GM12878 (cell line): ENCODE measurements around the gene ADGB. TPM values are rescaled to one million over a fixed set of nuclear protein-coding genes. Genes with fewer than 3 reads are reported as not detected.

ENCODE experiments used
- ATAC-seq: fragments of 200-7000 bp; cut with Tn5 transposase; 3 replicates; pipeline ENCODE4 v1.9.1; 2020; ENCODE audit warnings: mild to moderate bottlenecking, moderate library complexity
- BruUV-seq: library from RNA; stranded (reverse); fragments of 400-500 nt; replicated peaks from 2 replicates; lab custom pipeline; 2021; lab: Mats Ljungman, UMichigan
- CTCF ChIA-PET: fragments of 300-600 bp; sonication (Branson Sonifier 250); formaldehyde crosslinking; extraction: SDS; loops from one replicate; lab custom pipeline; 2021; ENCODE audit warnings: inconsistent platforms; lab: Yijun Ruan, JAX
- POLR2A ChIA-PET: fragments of 350-600 bp; formaldehyde crosslinking; extraction: SDS; loops from one replicate; lab custom pipeline; 2021; ENCODE audit warnings: inconsistent platforms; lab: Charles Lee
- RAD21 ChIA-PET: fragments of 300-600 bp; sonication (Branson Sonifier 250); formaldehyde crosslinking; loops from one replicate; lab custom pipeline; 2023; ENCODE audit warnings: antibody characterized with exemption; ENCODE audit not compliant: unreplicated experiment; lab: Charles Lee
- SMC1A ChIA-PET: fragments of 300-600 bp; sonication (Branson Sonifier 250); formaldehyde crosslinking; loops from one replicate; lab custom pipeline; 2023; ENCODE audit not compliant: unreplicated experiment, uncharacterized antibody; lab: Charles Lee
- DNase-seq: peaks from one replicate; pipeline ENCODE4 v3.0.0-alpha.2; 2011; ENCODE audit warnings: low read depth, low spot score
- FAIRE-seq: peaks from 3 replicates; lab custom pipeline; 2011; peaks lifted over from hg19 to GRCh38; lab: Jason Lieb, UNC
- H2AFZ ChIP-seq: 2 replicates; pipeline ENCODE4 v1.6.0; 2011; ENCODE audit warnings: low read depth, low read length, control low read depth; ENCODE audit not compliant: control insufficient read depth
- H3K27ac ChIP-seq: 2 replicates; pipeline ENCODE4 v1.5.1; 2011; ENCODE audit warnings: control low read depth; ENCODE audit not compliant: control insufficient read depth, insufficient read depth
- H3K27me3 ChIP-seq, 2 experiments: replicated peaks in 1 of 2; 2 replicates each; pipeline versions ENCODE4 v1.6.0 to v1.6.1; 2011; ENCODE audit warnings: low read length in 1 of 2; ENCODE audit not compliant: control insufficient read depth in 2 of 2, insufficient read depth in 2 of 2
- H3K36me3 ChIP-seq, 2 experiments: 2 replicates each; pipeline ENCODE4 v1.5.1; 2011; ENCODE audit warnings: low read length in 1 of 2; ENCODE audit not compliant: control insufficient read depth in 2 of 2, insufficient read depth in 2 of 2
- H3K4me1 ChIP-seq: 2 replicates; pipeline ENCODE4 v1.6.1; 2011; ENCODE audit warnings: mild to moderate bottlenecking, low read length, moderate library complexity, mixed read lengths; ENCODE audit not compliant: control insufficient read depth, insufficient read depth
- H3K4me2 ChIP-seq: 2 replicates; pipeline ENCODE4 v1.6.0; 2011; ENCODE audit warnings: control low read depth; ENCODE audit not compliant: control insufficient read depth, insufficient read depth
- H3K4me3 ChIP-seq: fragments of 200-600 bp; sonication (generic); 2 replicates; pipeline ENCODE4 v1.5.1; 2016
- H3K79me2 ChIP-seq: 2 replicates; pipeline ENCODE4 v1.6.0; 2011; ENCODE audit warnings: low read length; ENCODE audit not compliant: control insufficient read depth, insufficient read depth
- H3K9ac ChIP-seq: 2 replicates; pipeline ENCODE4 v1.8.0; 2011; ENCODE audit warnings: low read length, control low read depth, mixed read lengths; ENCODE audit not compliant: control insufficient read depth, insufficient read depth
- H3K9me3 ChIP-seq: replicated peaks from 3 replicates; pipeline ENCODE4 v1.5.1; 2011; ENCODE audit warnings: mild to moderate bottlenecking, low read length; ENCODE audit not compliant: control insufficient read depth, insufficient read depth
- H4K20me1 ChIP-seq: 2 replicates; pipeline ENCODE4 v1.6.0; 2011; ENCODE audit not compliant: control insufficient read depth, insufficient read depth
- CREB1 ChIP-seq: IDR thresholded peaks from 2 replicates; pipeline ENCODE4 v1.6.1; 2012; ENCODE audit warnings: low read depth, mild to moderate bottlenecking, inconsistent platforms
- FOS ChIP-seq: IDR thresholded peaks from 3 replicates; pipeline ENCODE4 v1.6.1; 2011; ENCODE audit warnings: borderline replicate concordance; ENCODE audit not compliant: insufficient read length; ENCODE audit errors: extremely low read depth
- NR2C2 ChIP-seq: IDR thresholded peaks from 2 replicates; pipeline ENCODE4 v1.6.1; 2011; ENCODE audit warnings: borderline replicate concordance, low read depth; ENCODE audit not compliant: control insufficient read depth, insufficient read length
- SMAD5 ChIP-seq: IDR thresholded peaks from 2 replicates; pipeline ENCODE4 v1.6.1; 2016; ENCODE audit warnings: antibody characterized with exemption, low read depth
- SREBF1 ChIP-seq: IDR thresholded peaks from 2 replicates; pipeline ENCODE4 v1.6.1; 2012; ENCODE audit warnings: mild to moderate bottlenecking, low read length
- YBX1 ChIP-seq: fragments of 450-650 bp; IDR thresholded peaks from 2 replicates; pipeline ENCODE4 v1.6.1; 2016; ENCODE audit warnings: antibody characterized with exemption
- ZNF207 ChIP-seq: fragments of 450-650 bp; IDR thresholded peaks from 2 replicates; pipeline ENCODE4 v1.6.1; 2014; ENCODE audit warnings: antibody characterized with exemption, mild to moderate bottlenecking, borderline replicate concordance
- WGBS: methylation state at CpG from one replicate; pipeline ENCODE4 v1.1.6; 2016; ENCODE audit warnings: low lambda C conversion rate; ENCODE audit not compliant: insufficient replicate concordance, insufficient coverage; ENCODE audit errors: missing lambda C conversion rate; 5-methylcytosine and 5-hydroxymethylcytosine counted together
- in situ Hi-C: fragments of 300-500 bp; cut with MboI; formaldehyde crosslinking; loops from 9 replicates; pipeline ENCODE4 v1.14.3; 2018; ENCODE audit warnings: mixed read lengths
- intact Hi-C: fragments of 100-400 bp; cut with micrococcal nuclease; formaldehyde crosslinking; loops from one replicate; pipeline ENCODE4 v1.14.2; 2022; ENCODE audit not compliant: unreplicated experiment
- polyA plus RNA-seq, 11 experiments: library from polyadenylated mRNA; depleted of rRNA in 4 of 11; unstranded in 6 of 11; stranded (reverse) in 5 of 11; fragments of >200 nt; fragmentation: Nextera tagmentation in 4 of 11; fragmentation: Illumina TruSeq in 1 of 11; extraction: Ambion mirVana in 4 of 11; extraction: Trizol in 1 of 11; gene quantifications; 1 replicate in 1 of 11; 2 replicates in 10 of 11; pipeline versions ENCODE4 v1.2.1 to v1.2.3, GENCODE V29; 2011 to 2016; ENCODE audit warnings: inconsistent platforms in 2 of 11, missing spikeins in 2 of 11, low read depth in 1 of 11
- total RNA-seq, 4 experiments: library from RNA; depleted of rRNA in 3 of 4; stranded (reverse); fragments of >200 nt in 3 of 4; fragmentation: Illumina TruSeq in 1 of 4; extraction: Trizol in 1 of 4; gene quantifications; 2 replicates each; pipeline versions ENCODE4 v1.2.1 to v1.2.3, GENCODE V29; 2013 to 2021
- TF ChIP-seq, protein P1 (sequence below): fragments of 450-650 bp; IDR thresholded peaks from 2 replicates; pipeline ENCODE4 v1.6.1; 2017; ENCODE audit warnings: antibody characterized with exemption, mild to moderate bottlenecking, moderate library complexity
- TF ChIP-seq, protein P2 (sequence below): fragments of 450-650 bp; IDR thresholded peaks from 2 replicates; pipeline ENCODE4 v1.6.1; 2017; ENCODE audit warnings: mild to moderate bottlenecking, moderate library complexity
- TF ChIP-seq, protein P3 (sequence below): fragments of 450-650 bp; IDR thresholded peaks from 2 replicates; pipeline ENCODE4 v1.6.1; 2018; ENCODE audit warnings: borderline replicate concordance, mild to moderate bottlenecking; ENCODE audit not compliant: partially characterized antibody
- TF ChIP-seq, protein P4 (sequence below): IDR thresholded peaks from 2 replicates; pipeline ENCODE4 v1.6.1; 2011; ENCODE audit warnings: low read depth, low read length, improper control_type of control experiment, borderline replicate concordance

Gene ADGB
- total and polyA plus RNA-seq, 10 of the 15 experiments (the other 5 are each of a cell fraction or from before 2014, with no cell fraction given) = not detected

DNA sequence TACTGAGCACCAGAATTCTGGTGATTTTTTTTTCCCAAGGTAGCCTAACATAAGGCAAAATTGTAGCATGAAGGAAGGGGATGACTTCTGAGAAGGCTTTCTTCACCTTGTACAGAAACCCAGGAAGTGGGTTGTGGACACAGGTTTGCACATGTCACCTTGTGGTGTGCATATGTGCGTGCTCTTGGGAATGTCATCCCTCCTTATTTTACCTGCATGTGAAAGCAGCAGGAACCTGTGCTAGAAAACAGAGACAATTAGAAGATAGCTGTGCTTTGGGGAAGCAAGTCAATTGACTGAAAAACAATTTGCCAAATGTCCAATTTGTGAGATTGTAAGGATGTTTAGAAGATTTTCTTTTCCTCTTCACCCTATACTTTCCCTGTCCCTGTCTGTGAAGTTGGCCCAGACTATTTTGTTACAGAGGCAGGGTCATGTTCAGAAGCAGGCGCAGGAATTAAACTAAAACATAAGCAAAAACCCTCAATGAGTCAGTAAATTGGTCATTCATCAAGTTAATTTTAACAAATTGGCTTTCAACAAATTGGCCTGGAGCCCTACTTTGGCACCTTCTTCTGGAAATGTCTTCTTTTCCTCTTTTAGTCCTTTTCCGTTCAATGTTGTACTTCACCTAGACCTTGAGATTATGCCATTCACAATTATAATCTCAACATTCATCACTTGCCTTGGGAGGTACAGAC, 261.2 kb downstream of the ADGB start:
- H4K20me1 ChIP-seq = no peaks in the 10 kb centered on the region
- H2AFZ ChIP-seq = no peak overlapping the region
- ChIA-PET CTCF (interaction anchor here (0.8 kb wide), 1 partner anchor 422 kb away, joined by 3 read pairs; no protein-coding TSS in a partner anchor), POLR2A (no interaction called here), SMC1A (no interaction called here), RAD21 (no interaction called here)
- WGBS = 96% methylated on average over 3 of the region's 3 CpGs
- no peaks in the 10 kb centered on the region; the same call in 1 of the 2 replicates for H3K4me1 ChIP-seq
- TF ChIP-seq, protein P1, sequence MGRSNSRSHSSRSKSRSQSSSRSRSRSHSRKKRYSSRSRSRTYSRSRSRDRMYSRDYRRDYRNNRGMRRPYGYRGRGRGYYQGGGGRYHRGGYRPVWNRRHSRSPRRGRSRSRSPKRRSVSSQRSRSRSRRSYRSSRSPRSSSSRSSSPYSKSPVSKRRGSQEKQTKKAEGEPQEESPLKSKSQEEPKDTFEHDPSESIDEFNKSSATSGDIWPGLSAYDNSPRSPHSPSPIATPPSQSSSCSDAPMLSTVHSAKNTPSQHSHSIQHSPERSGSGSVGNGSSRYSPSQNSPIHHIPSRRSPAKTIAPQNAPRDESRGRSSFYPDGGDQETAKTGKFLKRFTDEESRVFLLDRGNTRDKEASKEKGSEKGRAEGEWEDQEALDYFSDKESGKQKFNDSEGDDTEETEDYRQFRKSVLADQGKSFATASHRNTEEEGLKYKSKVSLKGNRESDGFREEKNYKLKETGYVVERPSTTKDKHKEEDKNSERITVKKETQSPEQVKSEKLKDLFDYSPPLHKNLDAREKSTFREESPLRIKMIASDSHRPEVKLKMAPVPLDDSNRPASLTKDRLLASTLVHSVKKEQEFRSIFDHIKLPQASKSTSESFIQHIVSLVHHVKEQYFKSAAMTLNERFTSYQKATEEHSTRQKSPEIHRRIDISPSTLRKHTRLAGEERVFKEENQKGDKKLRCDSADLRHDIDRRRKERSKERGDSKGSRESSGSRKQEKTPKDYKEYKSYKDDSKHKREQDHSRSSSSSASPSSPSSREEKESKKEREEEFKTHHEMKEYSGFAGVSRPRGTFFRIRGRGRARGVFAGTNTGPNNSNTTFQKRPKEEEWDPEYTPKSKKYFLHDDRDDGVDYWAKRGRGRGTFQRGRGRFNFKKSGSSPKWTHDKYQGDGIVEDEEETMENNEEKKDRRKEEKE = no peak
- TF ChIP-seq ZNF207 (no peak), CREB1 (no peak), SREBF1 (no peak), YBX1 (no peak), SMAD5 (no peak), NR2C2 (no peak), FOS (no peak)
- TF ChIP-seq, protein P2, sequence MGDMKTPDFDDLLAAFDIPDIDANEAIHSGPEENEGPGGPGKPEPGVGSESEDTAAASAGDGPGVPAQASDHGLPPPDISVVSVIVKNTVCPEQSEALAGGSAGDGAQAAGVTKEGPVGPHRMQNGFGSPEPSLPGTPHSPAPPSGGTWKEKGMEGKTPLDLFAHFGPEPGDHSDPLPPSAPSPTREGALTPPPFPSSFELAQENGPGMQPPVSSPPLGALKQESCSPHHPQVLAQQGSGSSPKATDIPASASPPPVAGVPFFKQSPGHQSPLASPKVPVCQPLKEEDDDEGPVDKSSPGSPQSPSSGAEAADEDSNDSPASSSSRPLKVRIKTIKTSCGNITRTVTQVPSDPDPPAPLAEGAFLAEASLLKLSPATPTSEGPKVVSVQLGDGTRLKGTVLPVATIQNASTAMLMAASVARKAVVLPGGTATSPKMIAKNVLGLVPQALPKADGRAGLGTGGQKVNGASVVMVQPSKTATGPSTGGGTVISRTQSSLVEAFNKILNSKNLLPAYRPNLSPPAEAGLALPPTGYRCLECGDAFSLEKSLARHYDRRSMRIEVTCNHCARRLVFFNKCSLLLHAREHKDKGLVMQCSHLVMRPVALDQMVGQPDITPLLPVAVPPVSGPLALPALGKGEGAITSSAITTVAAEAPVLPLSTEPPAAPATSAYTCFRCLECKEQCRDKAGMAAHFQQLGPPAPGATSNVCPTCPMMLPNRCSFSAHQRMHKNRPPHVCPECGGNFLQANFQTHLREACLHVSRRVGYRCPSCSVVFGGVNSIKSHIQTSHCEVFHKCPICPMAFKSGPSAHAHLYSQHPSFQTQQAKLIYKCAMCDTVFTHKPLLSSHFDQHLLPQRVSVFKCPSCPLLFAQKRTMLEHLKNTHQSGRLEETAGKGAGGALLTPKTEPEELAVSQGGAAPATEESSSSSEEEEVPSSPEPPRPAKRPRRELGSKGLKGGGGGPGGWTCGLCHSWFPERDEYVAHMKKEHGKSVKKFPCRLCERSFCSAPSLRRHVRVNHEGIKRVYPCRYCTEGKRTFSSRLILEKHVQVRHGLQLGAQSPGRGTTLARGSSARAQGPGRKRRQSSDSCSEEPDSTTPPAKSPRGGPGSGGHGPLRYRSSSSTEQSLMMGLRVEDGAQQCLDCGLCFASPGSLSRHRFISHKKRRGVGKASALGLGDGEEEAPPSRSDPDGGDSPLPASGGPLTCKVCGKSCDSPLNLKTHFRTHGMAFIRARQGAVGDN = no peak
- TF ChIP-seq, protein P3, sequence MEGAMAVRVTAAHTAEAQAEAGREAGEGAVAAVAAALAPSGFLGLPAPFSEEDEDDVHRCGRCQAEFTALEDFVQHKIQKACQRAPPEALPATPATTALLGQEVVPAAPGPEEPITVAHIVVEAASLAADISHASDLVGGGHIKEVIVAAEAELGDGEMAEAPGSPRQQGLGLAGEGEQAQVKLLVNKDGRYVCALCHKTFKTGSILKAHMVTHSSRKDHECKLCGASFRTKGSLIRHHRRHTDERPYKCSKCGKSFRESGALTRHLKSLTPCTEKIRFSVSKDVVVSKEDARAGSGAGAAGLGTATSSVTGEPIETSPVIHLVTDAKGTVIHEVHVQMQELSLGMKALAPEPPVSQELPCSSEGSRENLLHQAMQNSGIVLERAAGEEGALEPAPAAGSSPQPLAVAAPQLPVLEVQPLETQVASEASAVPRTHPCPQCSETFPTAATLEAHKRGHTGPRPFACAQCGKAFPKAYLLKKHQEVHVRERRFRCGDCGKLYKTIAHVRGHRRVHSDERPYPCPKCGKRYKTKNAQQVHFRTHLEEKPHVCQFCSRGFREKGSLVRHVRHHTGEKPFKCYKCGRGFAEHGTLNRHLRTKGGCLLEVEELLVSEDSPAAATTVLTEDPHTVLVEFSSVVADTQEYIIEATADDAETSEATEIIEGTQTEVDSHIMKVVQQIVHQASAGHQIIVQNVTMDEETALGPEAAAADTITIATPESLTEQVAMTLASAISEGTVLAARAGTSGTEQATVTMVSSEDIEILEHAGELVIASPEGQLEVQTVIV = no peak
- TF ChIP-seq, protein P4, sequence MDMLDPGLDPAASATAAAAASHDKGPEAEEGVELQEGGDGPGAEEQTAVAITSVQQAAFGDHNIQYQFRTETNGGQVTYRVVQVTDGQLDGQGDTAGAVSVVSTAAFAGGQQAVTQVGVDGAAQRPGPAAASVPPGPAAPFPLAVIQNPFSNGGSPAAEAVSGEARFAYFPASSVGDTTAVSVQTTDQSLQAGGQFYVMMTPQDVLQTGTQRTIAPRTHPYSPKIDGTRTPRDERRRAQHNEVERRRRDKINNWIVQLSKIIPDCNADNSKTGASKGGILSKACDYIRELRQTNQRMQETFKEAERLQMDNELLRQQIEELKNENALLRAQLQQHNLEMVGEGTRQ = no peak
- H3K4me3 ChIP-seq = no peak overlapping the region
- H3K4me2 ChIP-seq = no peak overlapping the region
- H3K27ac ChIP-seq = no peak overlapping the region
- no peaks in the 10 kb centered on the region; a peak in 1 of 4 replicates for H3K27me3 ChIP-seq
- no peak for FAIRE-seq
- ATAC-seq = no peak
- H3K36me3 ChIP-seq = no peaks in the 10 kb centered on the region
- BruUV-seq = no TSS peak
- intact Hi-C loops = loop anchor here (5.0 to 10.0 kb wide), 2 partner anchors 525 to 1307 kb away; no protein-coding TSS in a partner anchor
- no peak for DNase-seq
- H3K9ac ChIP-seq = no peak overlapping the region
- no peaks in the 10 kb centered on the region for H3K9me3 ChIP-seq
- no peaks in the 10 kb centered on the region for H3K79me2 ChIP-seq
- in situ Hi-C loops = loop anchor here (10.0 kb wide), 2 partner anchors 425 to 1305 kb away; no protein-coding TSS in a partner anchor
